ENCODE measurements around the gene NF1.
"Not testable (repeated sequence)": the region's sequence is repeated elsewhere in the genome, so short reads cannot be mapped to it uniquely, and the experiment has no call there.

The NF1 gene

DNA sequence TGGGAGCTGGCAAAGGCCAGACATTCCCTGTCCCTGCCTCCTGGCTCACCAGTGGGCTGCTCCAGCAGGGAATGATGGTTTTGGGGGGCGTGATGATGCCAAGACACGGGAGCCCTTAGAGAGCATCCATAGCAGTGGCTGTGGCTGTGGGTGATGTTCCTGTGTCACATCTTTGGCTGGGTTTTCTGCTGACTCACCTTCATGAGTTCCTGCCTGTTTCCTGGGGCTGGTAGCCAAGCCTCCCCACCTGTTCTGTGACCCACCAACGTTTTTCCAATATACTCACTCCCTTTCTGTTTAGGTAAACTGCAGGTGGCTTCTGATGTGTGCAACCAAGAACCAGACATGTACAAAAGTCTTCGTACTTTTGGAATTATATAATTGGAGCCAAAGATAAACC is 16.5 kb upstream of the NF1 start:
- no peak for DNase-seq

DNA sequence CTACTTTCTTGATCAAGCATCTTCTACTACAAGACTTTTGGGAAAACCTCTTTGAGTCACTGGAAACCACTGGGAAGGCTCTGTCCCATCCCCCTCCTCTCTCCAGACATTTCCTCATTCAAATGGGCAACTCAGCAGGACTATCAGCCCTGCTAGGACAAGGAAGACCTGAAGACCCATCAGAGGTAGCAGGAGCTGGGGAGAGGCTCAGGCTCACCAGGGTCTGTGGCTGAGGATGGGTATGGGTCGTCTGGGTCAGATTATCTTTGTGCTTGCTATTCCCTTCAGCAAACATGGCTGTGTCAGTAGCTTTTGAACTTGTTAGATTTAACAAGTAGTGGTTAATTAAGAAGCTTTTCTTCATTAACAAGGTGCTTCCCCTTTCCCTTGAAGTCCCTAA is 15.0 kb upstream of the NF1 start:
- DNase-seq: no peak

DNA sequence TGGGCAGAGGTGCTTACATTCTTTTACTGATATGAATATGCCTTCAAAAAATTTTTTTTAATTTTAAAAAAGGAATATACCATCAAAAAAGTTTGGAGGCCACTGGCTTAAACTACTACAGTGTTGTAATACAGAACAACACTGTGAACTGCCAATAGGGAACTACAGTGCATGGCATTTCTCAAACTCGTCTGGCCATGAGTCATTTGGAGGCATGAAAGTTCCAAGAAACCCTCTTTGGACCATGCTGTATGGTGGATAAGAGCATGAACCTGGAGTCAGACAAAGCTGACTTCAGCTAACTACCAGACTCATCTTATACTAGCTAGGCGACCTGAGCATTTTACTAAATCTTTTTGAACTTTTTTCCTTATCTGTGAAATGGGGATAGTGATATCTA is 9.2 kb upstream of the NF1 start:
- no peak for DNase-seq

DNA sequence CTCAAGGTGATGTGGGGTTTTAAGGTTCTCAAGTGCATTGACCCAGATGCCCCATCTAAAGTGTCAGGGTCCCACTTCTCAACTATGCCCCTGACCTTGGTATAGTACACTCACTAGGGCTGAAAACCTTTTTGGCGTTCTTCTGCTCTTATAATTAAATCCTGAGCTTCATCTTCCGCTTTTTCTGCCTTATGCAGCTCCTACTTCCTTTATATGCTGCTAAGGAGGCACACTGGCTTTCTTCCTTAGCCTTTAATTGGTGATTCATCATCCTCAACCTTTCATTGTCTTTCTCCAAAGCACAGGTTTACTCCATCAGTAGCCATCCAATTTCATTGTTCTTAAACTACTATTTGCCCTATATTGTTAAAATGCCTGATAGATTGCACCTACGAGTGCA is 5.3 kb upstream of the NF1 start:
- DNase-seq: no peak

GRCh38 chr17:31090650-31091049 is 4.1 kb upstream of the NF1 start:
- not testable (repeated sequence) for DNase-seq

DNA sequence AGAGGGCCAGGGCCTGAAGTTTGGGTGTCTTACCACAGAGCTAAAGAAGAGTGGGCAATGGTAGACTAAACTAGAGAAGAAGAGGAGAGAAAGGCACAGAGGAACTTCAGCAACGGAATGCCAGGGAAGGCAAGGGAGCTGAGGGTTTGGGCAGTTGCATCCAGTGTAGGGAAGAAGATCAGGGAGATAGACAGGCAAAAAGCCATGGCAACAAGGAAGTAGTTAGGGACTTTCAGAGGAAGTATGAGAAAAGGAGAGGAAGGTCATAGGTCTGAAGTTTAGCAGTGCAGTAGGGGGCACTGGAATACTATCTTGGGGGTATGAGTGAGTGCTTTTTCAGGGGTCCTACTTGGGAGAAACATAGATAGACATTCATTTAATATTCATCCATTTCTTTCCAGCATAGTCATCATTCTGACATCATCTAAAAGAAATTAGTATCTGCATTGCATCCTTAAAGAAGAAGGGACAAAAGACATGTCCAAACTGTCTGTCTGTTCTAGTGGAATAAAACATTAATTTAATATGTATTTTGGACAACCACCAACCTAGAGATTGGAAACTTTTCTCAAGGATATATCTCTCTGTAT is 2.2 kb upstream of the NF1 start:
- DNase-seq: no peak

DNA sequence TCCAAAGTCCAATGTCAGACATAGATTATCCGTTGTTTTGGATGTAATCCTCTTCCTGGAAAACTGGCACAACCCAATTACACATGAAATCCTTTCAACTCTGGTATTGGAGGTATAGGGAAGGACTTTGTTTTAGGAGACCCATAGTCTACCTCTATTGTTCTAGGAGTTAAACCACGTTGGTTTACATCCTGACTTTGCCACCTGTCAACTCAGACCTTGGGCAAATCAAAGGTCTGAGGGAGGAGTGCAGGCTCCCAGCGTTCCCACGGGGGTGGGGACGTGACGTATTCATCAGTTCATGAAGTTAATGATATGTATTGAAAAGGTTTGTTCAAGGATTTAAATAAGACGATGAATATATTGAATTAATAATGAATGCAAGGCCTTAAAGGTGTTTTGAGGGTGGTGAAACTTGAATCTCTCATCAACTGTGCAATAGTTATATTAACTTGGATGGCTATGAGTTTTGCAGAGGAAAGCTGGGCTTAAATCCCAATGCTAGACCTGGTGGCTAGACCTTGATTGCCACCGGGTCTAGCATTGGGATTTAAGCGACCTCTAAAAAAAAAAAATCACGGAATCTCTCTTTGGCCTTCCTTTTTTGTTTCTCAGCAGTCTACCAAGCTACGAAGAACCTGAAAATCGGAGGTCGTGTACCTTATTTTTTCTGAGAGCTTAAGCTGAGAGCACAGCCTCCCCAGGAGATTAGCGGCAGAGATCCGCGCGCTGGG is 744 bp upstream of the NF1 start:
- DNase-seq: no peak

DNA sequence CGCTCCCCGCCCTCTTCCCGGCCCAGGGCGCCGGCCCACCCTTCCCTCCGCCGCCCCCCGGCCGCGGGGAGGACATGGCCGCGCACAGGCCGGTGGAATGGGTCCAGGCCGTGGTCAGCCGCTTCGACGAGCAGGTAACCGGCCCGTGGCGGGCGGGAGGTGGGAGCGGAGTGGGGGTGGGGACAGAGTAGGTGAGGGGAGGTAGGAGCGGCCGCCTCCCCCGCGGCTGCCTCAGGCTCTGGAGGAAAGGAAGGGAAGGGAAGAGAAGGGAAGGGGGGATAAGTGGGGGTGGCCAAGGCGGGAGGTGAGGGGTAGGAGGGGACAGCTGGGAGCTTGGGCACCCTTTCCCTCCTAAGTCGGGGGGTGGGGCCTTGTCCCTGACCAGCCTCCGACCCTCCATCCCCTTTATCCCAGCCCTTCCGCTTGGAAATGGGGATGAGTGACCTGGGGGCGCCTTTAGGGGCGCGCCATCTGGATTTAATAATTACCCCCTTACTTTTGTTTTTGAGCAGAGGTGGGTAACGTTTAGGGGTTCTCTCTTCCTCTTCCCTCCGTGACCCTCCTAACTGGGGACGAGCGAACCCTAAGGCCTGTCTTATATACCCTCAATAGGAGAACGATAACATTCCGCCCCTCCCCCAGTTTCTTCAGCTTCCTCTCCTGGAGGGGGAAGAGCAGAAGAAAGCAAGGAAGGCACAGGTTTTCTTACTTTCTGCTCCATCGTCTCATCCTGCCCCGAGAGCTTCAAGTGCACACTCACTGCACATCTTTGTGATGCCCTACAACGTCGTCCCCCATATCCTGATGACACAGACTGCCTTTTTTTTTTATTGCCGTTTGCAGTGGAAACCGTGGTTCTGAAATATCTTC is 694 bp downstream of the NF1 start:
- peak in 3 of 5 experiments; percentile 11 to 49 (median 17) for DNase-seq

GRCh38 chr17:31096106-31096436 is 1.3 kb downstream of the NF1 start:
- DNase-seq: no peak

- no peak for DNase-seq
Measured at GRCh38 chr17:31099016-31099415, 4.2 kb downstream of the NF1 start.

DNA sequence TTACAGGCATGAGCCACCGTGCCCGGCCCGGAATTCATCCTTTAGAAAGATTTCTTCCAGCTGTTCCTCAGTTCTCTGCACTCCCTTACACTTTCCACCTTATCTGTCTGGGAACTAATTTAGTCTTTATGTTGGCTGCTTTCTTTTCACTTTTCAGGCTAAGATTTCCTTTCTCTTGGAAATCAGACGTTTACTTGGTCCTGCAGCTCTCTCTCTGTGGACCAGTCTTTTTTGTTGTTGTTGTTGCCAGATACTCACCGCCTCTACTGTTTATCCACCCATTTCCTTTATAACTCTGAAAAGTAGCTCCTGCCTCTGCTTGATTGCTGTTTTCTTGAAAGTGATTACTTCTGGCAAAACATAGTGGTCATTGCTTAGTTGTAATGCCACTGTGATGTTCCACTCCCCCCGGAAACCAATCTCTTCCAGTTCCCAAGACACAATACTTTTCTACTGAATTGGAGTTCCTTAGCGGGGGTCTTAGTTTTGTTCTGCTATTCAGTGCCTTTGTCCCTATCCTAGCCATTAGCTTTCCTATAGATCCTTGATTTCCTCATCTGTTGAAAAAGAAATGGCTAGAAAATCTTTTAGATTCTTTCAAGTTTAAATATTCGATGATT is 6.2 kb downstream of the NF1 start:
- DNase-seq: no peak

- DNase-seq: no peak
Measured at GRCh38 chr17:31101943-31102342, 7.2 kb downstream of the NF1 start.

DNA sequence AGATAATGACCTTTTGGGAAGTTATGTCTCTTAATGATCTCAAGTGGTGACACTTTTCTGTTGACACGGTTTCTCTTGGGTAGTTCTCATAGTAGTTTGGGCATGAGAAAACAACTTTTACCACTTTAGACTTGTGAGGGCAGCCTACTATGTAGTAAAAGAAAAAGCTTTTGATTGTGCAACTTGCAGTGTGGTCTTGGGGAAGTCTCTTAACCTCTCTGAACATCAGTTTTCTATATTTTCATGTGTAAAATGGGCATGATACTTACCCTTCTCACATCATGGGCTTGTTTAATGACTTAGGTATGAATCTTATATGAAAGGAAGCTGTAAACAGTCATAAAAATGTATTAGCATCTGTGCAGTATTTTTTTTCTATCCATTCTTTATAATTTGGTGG is 11.2 kb downstream of the NF1 start:
- no peak for DNase-seq

- no peak for DNase-seq
Measured at GRCh38 chr17:31111183-31111582, 16.4 kb downstream of the NF1 start.

DNA sequence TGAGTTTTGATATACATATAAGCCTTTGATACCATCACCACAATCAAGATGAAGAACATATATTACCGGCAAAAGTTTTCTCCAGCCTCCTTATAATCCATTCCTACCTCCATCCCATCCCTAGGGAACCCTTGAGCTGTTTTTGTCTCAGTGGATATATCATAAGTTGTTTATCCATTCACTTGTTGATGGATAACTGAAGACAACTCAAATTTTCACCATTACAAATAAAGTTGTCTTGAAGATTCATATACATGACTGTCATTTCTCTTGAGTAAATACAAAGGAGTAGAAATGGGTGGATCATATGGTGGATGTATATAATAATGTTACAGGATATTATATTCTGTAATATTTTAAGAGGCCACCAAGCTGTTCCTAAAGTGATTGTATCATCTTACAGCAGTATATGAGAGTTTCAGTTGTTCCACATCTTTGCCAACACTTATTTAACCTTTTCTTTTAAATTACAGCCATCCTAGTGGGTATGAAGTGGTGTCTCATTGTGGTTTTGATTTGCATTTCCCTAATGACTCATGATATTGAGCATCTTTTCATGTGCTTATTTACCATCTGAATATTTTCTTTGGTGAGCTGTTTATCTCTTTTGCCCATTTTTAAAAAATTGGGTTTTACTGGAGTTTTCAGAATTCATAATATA is 17.4 kb downstream of the NF1 start:
- peak in 1 of 5 experiments; percentile 20 for DNase-seq

GRCh38 chr17:31113368-31113767 is 18.6 kb downstream of the NF1 start:
- not testable (repeated sequence) for DNase-seq

DNA sequence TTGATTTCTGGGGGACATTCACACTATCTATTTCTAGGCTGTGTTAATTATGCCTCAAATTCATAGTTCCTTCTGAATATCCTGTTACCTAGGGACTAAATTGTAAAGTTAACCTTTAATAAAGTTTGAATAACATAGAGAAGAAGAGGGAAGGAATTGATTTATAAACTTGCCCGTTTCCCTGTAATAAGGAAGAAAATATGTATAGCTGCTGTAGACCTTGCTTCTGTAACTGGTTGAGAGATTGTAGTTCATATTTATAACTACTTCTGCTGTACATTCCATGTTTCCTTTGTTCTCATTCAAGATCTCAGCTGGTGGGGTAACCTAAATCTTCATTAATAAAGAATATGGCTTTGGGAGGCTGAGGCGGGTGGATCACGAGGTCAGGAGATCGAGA is 19.2 kb downstream of the NF1 start:
- DNase-seq: no peak

DNA sequence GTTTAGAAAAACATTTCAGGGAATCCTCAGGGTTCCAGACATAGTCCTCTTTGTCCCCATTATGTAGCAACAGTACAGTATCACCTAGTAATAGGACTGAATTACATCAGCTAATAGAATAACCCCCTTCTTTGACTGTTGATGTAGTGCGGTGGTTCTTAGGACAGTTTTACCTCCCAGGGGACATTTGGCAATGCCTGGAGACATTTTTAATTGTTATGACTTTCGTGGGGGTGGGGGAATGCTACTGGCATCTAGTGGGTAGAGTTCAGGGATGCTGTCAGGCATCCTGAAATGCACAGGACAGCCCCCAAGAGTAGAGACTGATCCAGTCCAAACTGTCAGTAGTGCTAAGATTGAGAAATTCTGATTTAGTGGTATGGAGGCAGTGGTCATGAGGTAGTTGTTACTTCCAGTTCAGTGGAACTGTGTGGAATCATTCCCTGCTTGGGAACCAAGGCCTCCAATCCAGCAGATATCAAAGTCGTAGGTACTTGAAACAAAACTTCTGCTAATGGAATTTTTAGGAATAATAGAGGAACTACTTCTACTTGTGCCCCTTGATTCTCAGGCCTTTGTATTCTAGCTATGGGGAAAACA is 20.3 kb downstream of the NF1 start:
- DNase-seq: no peak

GRCh38 chr17:31116167-31116566 is 21.4 kb downstream of the NF1 start:
- no peak for DNase-seq

- DNase-seq: no peak
Measured at GRCh38 chr17:31122746-31123145, 28.0 kb downstream of the NF1 start.

DNA sequence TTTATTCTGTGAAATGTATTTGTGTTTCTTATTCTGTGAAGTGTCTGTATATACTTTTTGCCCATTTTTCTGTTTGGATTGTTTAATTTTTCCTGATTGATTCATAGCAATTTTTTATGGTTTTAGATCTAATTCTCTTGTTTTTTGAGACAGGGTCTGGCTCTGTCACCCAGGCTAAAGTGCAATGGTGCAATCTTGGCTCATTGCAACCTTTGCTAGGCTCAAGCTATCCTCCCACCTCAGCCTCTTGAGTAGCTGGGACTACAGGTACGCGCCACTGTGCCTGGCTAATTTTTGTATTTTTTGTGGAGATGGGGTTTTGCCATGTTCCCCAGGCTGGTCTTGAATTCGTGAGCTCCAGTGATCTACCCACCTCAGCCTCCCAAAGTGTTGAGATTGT is 31.5 kb downstream of the NF1 start:
- no peak for DNase-seq

DNA sequence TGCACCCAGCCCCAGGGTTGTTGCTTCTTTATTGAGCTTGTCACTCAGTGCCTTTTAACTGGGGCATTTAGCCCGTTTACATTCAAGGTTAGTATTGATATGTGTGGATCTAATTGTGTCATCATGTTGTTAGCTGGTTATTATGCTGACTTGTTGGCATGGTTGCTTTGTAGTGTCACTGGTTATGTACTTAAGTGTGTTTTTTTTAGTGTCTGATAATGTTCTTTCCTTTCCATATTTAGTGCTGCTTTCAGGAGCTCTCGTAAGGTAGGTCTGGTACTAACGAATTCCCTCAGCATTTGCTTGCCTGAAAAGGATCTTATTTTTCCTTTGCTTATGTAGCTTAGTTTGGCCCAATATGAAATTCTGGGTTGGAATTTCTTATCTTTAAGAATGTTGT is 33.5 kb downstream of the NF1 start:
- no peak for DNase-seq
